Right atrium auricular region (tissue), 2 donors: ENCODE measurements around the gene DNAJC17. TPM values are rescaled to one million over a fixed set of nuclear protein-coding genes. Genes with fewer than 3 reads are reported as not detected.
A peak's percentile ranks its signal among the peaks of the same experiment; 100 is the strongest.

Experiments
- DNase-seq: peaks from one replicate; pipeline ENCODE4 v3.0.0-alpha.2; 2019; ENCODE audit warnings: low spot score
- H3K27ac ChIP-seq, 2 donors: fragments of 200-600 bp; sonication (generic); 1 replicate in 1 of 2; 2 replicates in 1 of 2; pipeline ENCODE4 v1.5.1; 2016 to 2019
- H3K27me3 ChIP-seq, 2 donors: fragments of 200-600 bp; sonication (generic); one replicate each; pipeline versions ENCODE4 v1.5.1 to v1.6.0; 2017 to 2019
- H3K36me3 ChIP-seq: fragments of 200-600 bp; sonication (generic); one replicate; pipeline ENCODE4 v1.5.1; 2016
- H3K4me1 ChIP-seq, 2 donors: fragments of 200-600 bp; sonication (generic); one replicate each; pipeline versions ENCODE4 v1.5.1 to v1.6.0; 2017 to 2019
- H3K4me3 ChIP-seq, 2 donors: fragments of 200-600 bp; sonication (generic); 1 replicate in 1 of 2; 2 replicates in 1 of 2; pipeline ENCODE4 v1.5.1; 2017 to 2019; ENCODE audit warnings: mild to moderate bottlenecking in 1 of 2, moderate library complexity in 1 of 2
- H3K9me3 ChIP-seq, 2 donors: fragments of 200-600 bp; sonication (generic); one replicate each; pipeline ENCODE4 v1.5.1; 2019
- CTCF ChIP-seq, 2 donors: fragments of 200-600 bp; sonication (generic); IDR thresholded peaks; one replicate each; pipeline ENCODE4 v1.5.1; 2019; ENCODE audit warnings: antibody characterized with exemption in 2 of 2
- total RNA-seq, 2 donors: library from RNA; depleted of rRNA; stranded (reverse); fragments of >200 nt; gene quantifications; one replicate each; pipeline ENCODE4 v1.1.0, GENCODE V29; 2016

DNAJC17 gene, protein sequence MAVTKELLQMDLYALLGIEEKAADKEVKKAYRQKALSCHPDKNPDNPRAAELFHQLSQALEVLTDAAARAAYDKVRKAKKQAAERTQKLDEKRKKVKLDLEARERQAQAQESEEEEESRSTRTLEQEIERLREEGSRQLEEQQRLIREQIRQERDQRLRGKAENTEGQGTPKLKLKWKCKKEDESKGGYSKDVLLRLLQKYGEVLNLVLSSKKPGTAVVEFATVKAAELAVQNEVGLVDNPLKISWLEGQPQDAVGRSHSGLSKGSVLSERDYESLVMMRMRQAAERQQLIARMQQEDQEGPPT
- total RNA-seq, result 10 to 100 TPM; 11.6 to 15.7 TPM

- Histone ChIP-seq H3K36me3 (peaks cover 9% of the 10 kb centered on the region), H3K4me1 (peaks cover 0 to 27% of the 10 kb centered on the region in 2 donors), H3K27me3 (no peaks in the 10 kb centered on the region), H3K9me3 (no peaks in the 10 kb centered on the region), H3K4me3 (peak within 1 kb of the TSS; percentile 83 to 86), H3K27ac (peak within 1 kb of the TSS; percentile 92 to 94)
- DNase-seq, result peak; percentile 97
- TF ChIP-seq CTCF (IDR thresholded peaks at IDR 0.05), result no peak
Measured at GRCh38 chr15:40807028-40807887, at the start of gene DNAJC17, which contains the start of gene ZFYVE19. Gene DNAJC17, minus strand, starts transcription at chr15:40807473. Its CDS starts 27 bp downstream, at chr15:40807446. Gene ZFYVE19, plus strand, starts transcription at chr15:40807089. Its CDS starts 501 bp downstream, at chr15:40807590.

DNA sequence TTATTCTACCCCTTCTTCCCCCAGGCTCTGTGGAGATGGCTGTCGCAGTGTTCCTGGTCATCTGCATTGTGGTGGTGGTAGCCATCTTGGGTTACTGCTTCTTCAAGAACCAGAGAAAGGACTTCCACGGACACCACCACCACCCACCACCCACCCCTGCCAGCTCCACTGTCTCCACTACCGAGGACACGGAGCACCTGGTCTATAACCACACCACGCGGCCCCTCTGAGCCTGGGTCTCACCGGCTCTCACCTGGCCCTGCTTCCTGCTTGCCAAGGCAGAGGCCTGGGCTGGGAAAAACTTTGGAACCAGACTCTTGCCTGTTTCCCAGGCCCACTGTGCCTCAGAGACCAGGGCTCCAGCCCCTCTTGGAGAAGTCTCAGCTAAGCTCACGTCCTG, 49.5 kb upstream of the DNAJC17 start:
- H3K36me3 ChIP-seq, result no peaks in the 10 kb centered on the region
- no peak overlapping the region for H3K4me3 ChIP-seq
- no peak for DNase-seq

GRCh38 chr15:40855706-40856234, 48.5 kb upstream of the DNAJC17 start:
- no peak overlapping the region for H3K4me3 ChIP-seq
- no peaks in the 10 kb centered on the region for H3K36me3 ChIP-seq
- H3K4me1 ChIP-seq, result peaks cover 0 to 6% of the 10 kb centered on the region in 2 donors
- no peak for DNase-seq
- TF ChIP-seq CTCF (IDR thresholded peaks at IDR 0.05), result no peak
- H3K27ac ChIP-seq, result no peak overlapping the region
- no peaks in the 10 kb centered on the region for H3K27me3 ChIP-seq
- no peaks in the 10 kb centered on the region for H3K9me3 ChIP-seq

More for the DNA sequence above, 49.5 kb upstream of the DNAJC17 start:
- H3K27me3 ChIP-seq, result no peaks in the 10 kb centered on the region
- no peaks in the 10 kb centered on the region for H3K9me3 ChIP-seq
- no peak overlapping the region for H3K27ac ChIP-seq
- TF ChIP-seq CTCF (IDR thresholded peaks at IDR 0.05), result no peak
- peaks cover 0 to 6% of the 10 kb centered on the region in 2 donors for H3K4me1 ChIP-seq

DNA sequence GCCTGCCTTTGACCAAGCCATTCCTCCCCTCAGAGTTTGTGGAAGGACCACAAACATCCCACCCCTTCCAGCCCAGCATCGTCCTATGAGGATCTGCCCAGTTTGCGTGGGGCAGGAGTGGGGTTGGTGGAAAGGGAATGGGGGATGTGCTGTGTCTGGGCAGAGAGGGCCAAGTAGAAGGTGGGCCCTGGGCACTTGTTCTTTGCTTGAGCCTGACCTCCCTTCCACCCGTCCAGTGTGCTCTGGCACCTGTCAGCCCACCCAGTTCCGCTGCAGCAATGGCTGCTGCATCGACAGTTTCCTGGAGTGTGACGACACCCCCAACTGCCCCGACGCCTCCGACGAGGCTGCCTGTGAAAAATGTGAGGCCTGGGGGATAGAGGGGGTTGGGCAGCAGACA, 46.9 kb upstream of the DNAJC17 start:
- Histone ChIP-seq H3K27me3 (no peaks in the 10 kb centered on the region), H3K4me3 (no peak overlapping the region), H3K9me3 (no peaks in the 10 kb centered on the region), H3K36me3 (no peaks in the 10 kb centered on the region), H3K4me1 (peaks cover 0 to 6% of the 10 kb centered on the region in 2 donors), H3K27ac (no peak overlapping the region)
- no peak for TF ChIP-seq CTCF (IDR thresholded peaks at IDR 0.05)
- no peak for DNase-seq

- no peak for TF ChIP-seq CTCF (IDR thresholded peaks at IDR 0.05)
- Histone ChIP-seq H3K27ac (no peak overlapping the region), H3K4me1 (peaks cover 0 to 6% of the 10 kb centered on the region in 2 donors), H3K36me3 (no peaks in the 10 kb centered on the region), H3K4me3 (no peak overlapping the region), H3K9me3 (no peaks in the 10 kb centered on the region), H3K27me3 (no peaks in the 10 kb centered on the region)
- no peak for DNase-seq
Measured at GRCh38 chr15:40853241-40853890, 46.1 kb upstream of the DNAJC17 start.
